NCI-H345 treated with DMSO at 0.1 percent for 48 hours (cell line): ENCODE measurements around the gene CARS1.
"Not testable (repeated sequence)": the region's sequence is repeated elsewhere in the genome, so short reads cannot be mapped to it uniquely, and the experiment has no call there.

Experiments used
- DNase-seq: peaks from one replicate; lab custom pipeline; 2025; ENCODE audit not compliant: unreplicated experiment; lab: John Stamatoyannopoulos, UW

The CARS1 gene

GRCh38 chr11:3090096-3090901 is 33.1 kb upstream of the CARS1 start:
- DNase-seq: no peak

GRCh38 chr11:3089236-3090061 is 32.2 kb upstream of the CARS1 start:
- DNase-seq: no peak

GRCh38 chr11:3088806-3089205 is 31.6 kb upstream of the CARS1 start:
- no peak for DNase-seq

- DNase-seq: no peak
These were observed 30.9 kb upstream of the CARS1 start for GRCh38 chr11:3087821-3088800.

- DNase-seq: no peak
These were observed 30.1 kb upstream of the CARS1 start for GRCh38 chr11:3087373-3087772.

- DNase-seq: no peak
These were observed 29.5 kb upstream of the CARS1 start for GRCh38 chr11:3086671-3087150.

GRCh38 chr11:3086114-3086513 is 28.9 kb upstream of the CARS1 start:
- no peak for DNase-seq

- no peak for DNase-seq
These were observed 27.8 kb upstream of the CARS1 start for GRCh38 chr11:3085052-3085451.

GRCh38 chr11:3083321-3083720 is 26.1 kb upstream of the CARS1 start:
- no peak for DNase-seq

GRCh38 chr11:3081386-3081751 is 24.1 kb upstream of the CARS1 start:
- no peak for DNase-seq

- no peak for DNase-seq
These were observed 23.6 kb upstream of the CARS1 start for GRCh38 chr11:3080733-3081385.

- DNase-seq: no peak
These were observed 22.9 kb upstream of the CARS1 start for GRCh38 chr11:3080104-3080503.

- DNase-seq: no peak
These were observed 20.7 kb upstream of the CARS1 start for GRCh38 chr11:3077846-3078440.

- no peak for DNase-seq
These were observed 20.1 kb upstream of the CARS1 start for GRCh38 chr11:3077189-3077836.

- DNase-seq: no peak
These were observed 17.8 kb upstream of the CARS1 start for GRCh38 chr11:3074912-3075589.

GRCh38 chr11:3073029-3073435 is 15.8 kb upstream of the CARS1 start:
- no peak for DNase-seq

GRCh38 chr11:3069425-3069824 is 12.2 kb upstream of the CARS1 start:
- DNase-seq: no peak

- DNase-seq: not testable (repeated sequence)
These were observed 9.1 kb upstream of the CARS1 start for GRCh38 chr11:3066308-3066707.

- DNase-seq: not testable (repeated sequence)
These were observed 7.5 kb upstream of the CARS1 start for GRCh38 chr11:3064709-3065108.
